H9 (cell line): ENCODE measurements around the gene KLF11. TPM values are rescaled to one million over a fixed set of nuclear protein-coding genes. Genes with fewer than 3 reads are reported as not detected.
A peak's percentile ranks its signal among the peaks of the same experiment; 100 is the strongest.

ENCODE experiments used
- DNase-seq: peaks from one replicate; pipeline ENCODE4 v3.0.0-alpha.2; 2017
- H2AFZ ChIP-seq: one replicate; pipeline ENCODE4 v1.6.1; 2013; ENCODE audit warnings: mild to moderate bottlenecking, low read length, control low read depth, moderate library complexity
- H2AK5ac ChIP-seq: 2 replicates; pipeline ENCODE4 v1.6.1; 2013; ENCODE audit warnings: low read length, control low read depth, mixed read lengths; ENCODE audit not compliant: insufficient read length
- H2BK120ac ChIP-seq: one replicate; pipeline ENCODE4 v1.6.1; 2013; ENCODE audit warnings: low read depth, mild to moderate bottlenecking, low read length, control low read depth, inconsistent platforms; ENCODE audit not compliant: poor library complexity, severe bottlenecking
- H2BK12ac ChIP-seq: 2 replicates; pipeline ENCODE4 v1.6.1; 2013; ENCODE audit warnings: low read length, control low read depth, mixed read lengths, low read depth; ENCODE audit not compliant: insufficient read length
- H2BK15ac ChIP-seq: 2 replicates; pipeline ENCODE4 v1.6.1; 2013; ENCODE audit warnings: low read depth, low read length, control low read depth
- H2BK20ac ChIP-seq: one replicate; pipeline ENCODE4 v1.6.1; 2013; ENCODE audit warnings: low read depth, mild to moderate bottlenecking, low read length, control low read depth, inconsistent platforms; ENCODE audit not compliant: poor library complexity, severe bottlenecking
- H2BK5ac ChIP-seq: 2 replicates; pipeline ENCODE4 v1.6.1; 2013; ENCODE audit warnings: low read length, control low read depth, mixed read lengths; ENCODE audit not compliant: insufficient read length
- H3K14ac ChIP-seq: 2 replicates; pipeline ENCODE4 v1.6.1; 2013; ENCODE audit warnings: low read length, control low read depth; ENCODE audit not compliant: insufficient read depth
- H3K18ac ChIP-seq: 2 replicates; pipeline ENCODE4 v1.6.1; 2013; ENCODE audit warnings: low read depth, mild to moderate bottlenecking, mixed read lengths, low read length, control low read depth; ENCODE audit not compliant: insufficient read length
- H3K23ac ChIP-seq: 2 replicates; pipeline ENCODE4 v1.6.1; 2013; ENCODE audit warnings: low read length, control low read depth, mixed read lengths, low read depth; ENCODE audit not compliant: insufficient read length
- H3K23me2 ChIP-seq: 2 replicates; pipeline ENCODE4 v1.6.1; 2013; ENCODE audit warnings: low read depth, mild to moderate bottlenecking, mixed read lengths, low read length, control low read depth; ENCODE audit not compliant: insufficient read length, poor library complexity, severe bottlenecking
- H3K27ac ChIP-seq: 2 replicates; pipeline ENCODE4 v1.5.1; 2013; ENCODE audit warnings: low read length, control low read depth, mixed read lengths, low read depth; ENCODE audit not compliant: insufficient read length
- H3K27me3 ChIP-seq: 2 replicates; pipeline ENCODE4 v1.6.1; 2013; ENCODE audit warnings: low read length, control low read depth, inconsistent platforms; ENCODE audit not compliant: insufficient read depth
- H3K4ac ChIP-seq: 2 replicates; pipeline ENCODE4 v1.6.1; 2013; ENCODE audit warnings: low read depth, mild to moderate bottlenecking, control low read depth, inconsistent platforms, low read length, moderate library complexity
- H3K4me1 ChIP-seq: 2 replicates; pipeline ENCODE4 v1.6.1; 2013; ENCODE audit warnings: low read length, control low read depth, inconsistent platforms; ENCODE audit not compliant: insufficient read depth
- H3K4me2 ChIP-seq: 2 replicates; pipeline ENCODE4 v1.6.1; 2013; ENCODE audit warnings: low read length, control low read depth, mixed read lengths; ENCODE audit not compliant: insufficient read length, insufficient read depth
- H3K56ac ChIP-seq: 2 replicates; pipeline ENCODE4 v1.6.1; 2013; ENCODE audit warnings: low read depth, mild to moderate bottlenecking, mixed read lengths, low read length, control low read depth; ENCODE audit not compliant: insufficient read length
- H3K79me1 ChIP-seq: 2 replicates; pipeline ENCODE4 v1.6.1; 2013; ENCODE audit warnings: low read depth, mild to moderate bottlenecking, moderate library complexity, low read length, control low read depth, inconsistent platforms; ENCODE audit not compliant: insufficient read depth, poor library complexity, severe bottlenecking
- H3K79me2 ChIP-seq: 2 replicates; pipeline ENCODE4 v1.6.1; 2013; ENCODE audit warnings: low read length, control low read depth, inconsistent platforms; ENCODE audit not compliant: insufficient read depth
- H3K9ac ChIP-seq: 2 replicates; pipeline ENCODE4 v1.6.1; 2013; ENCODE audit warnings: low read length, control low read depth, mixed read lengths; ENCODE audit not compliant: insufficient read length; ENCODE audit errors: extremely low read depth
- H3K9me3 ChIP-seq: one replicate; pipeline ENCODE4 v1.6.1; 2013; ENCODE audit warnings: low read depth, low read length, inconsistent platforms; ENCODE audit not compliant: control insufficient read depth
- H3T11ph ChIP-seq: one replicate; pipeline ENCODE4 v1.6.1; 2013; ENCODE audit warnings: mild to moderate bottlenecking, low read length, control low read depth, inconsistent platforms
- H4K20me1 ChIP-seq: one replicate; pipeline ENCODE4 v1.6.1; 2013; ENCODE audit not compliant: control insufficient read depth, insufficient read length, insufficient read depth
- H4K5ac ChIP-seq: 2 replicates; pipeline ENCODE4 v1.6.1; 2013; ENCODE audit warnings: low read depth, mild to moderate bottlenecking, mixed read lengths, low read length, control low read depth; ENCODE audit not compliant: insufficient read length
- H4K8ac ChIP-seq: replicated peaks from 2 replicates; pipeline ENCODE4 v1.6.1; 2013; ENCODE audit warnings: low read length, control low read depth, mixed read lengths, low read depth; ENCODE audit not compliant: insufficient read length
- H4K91ac ChIP-seq: 2 replicates; pipeline ENCODE4 v1.6.1; 2013; ENCODE audit warnings: low read depth, mild to moderate bottlenecking, moderate library complexity, mixed read lengths, low read length, control low read depth; ENCODE audit not compliant: insufficient read length
- H3K27ac Mint-ChIP-seq, 3 experiments: 2 replicates in 2 of 3; 3 replicates in 1 of 3; pipeline ENCODE4 v1.8.0; 2020 to 2021; ENCODE audit warnings: mixed read lengths in 3 of 3, mild to moderate bottlenecking in 1 of 3, moderate library complexity in 1 of 3
- H3K27me3 Mint-ChIP-seq: 2 replicates; pipeline ENCODE4 v1.8.0; 2021; ENCODE audit warnings: low read depth, mild to moderate bottlenecking, moderate library complexity, mixed read lengths
- H3K36me3 Mint-ChIP-seq, 3 experiments: 2 replicates in 2 of 3; 3 replicates in 1 of 3; pipeline ENCODE4 v1.8.0; 2020 to 2021; ENCODE audit warnings: low read depth in 3 of 3, mixed read lengths in 3 of 3; ENCODE audit not compliant: insufficient read depth in 1 of 3
- H3K4me1 Mint-ChIP-seq, 2 experiments: 2 replicates each; pipeline ENCODE4 v1.8.0; 2020; ENCODE audit warnings: mixed read lengths in 2 of 2
- H3K4me3 Mint-ChIP-seq, 2 experiments: 2 replicates in 1 of 2; 3 replicates in 1 of 2; pipeline ENCODE4 v1.8.0; 2020 to 2021; ENCODE audit warnings: mild to moderate bottlenecking in 2 of 2, mixed read lengths in 2 of 2, moderate library complexity in 1 of 2
- H3K9me3 Mint-ChIP-seq, 2 experiments: 2 replicates in 1 of 2; 3 replicates in 1 of 2; pipeline ENCODE4 v1.8.0; 2020; ENCODE audit warnings: mild to moderate bottlenecking in 2 of 2, mixed read lengths in 2 of 2, moderate library complexity in 1 of 2
- WGBS: extraction: QIAGEN DNeasy Blood & Tissue Kit; methylation state at CpG from one replicate; pipeline ENCODE4 v1.1.7; 2013; ENCODE audit warnings: missing lambda C conversion rate, low lambda C conversion rate, mixed read lengths; ENCODE audit not compliant: insufficient read length; ENCODE audit errors: extremely low coverage; 5-methylcytosine and 5-hydroxymethylcytosine counted together
- long read RNA-seq: library from polyadenylated mRNA; unstranded; transcript quantifications from one replicate; pipeline ENCODE4 v2.0.0, GENCODE V29; 2020
- total RNA-seq: library from RNA; stranded (reverse); gene quantifications from 2 replicates; pipeline ENCODE4 v1.2.1, GENCODE V29; 2021
- TF ChIP-seq, protein P1 (sequence below): fragments of 200-600 bp; sonication (generic); conservative IDR thresholded peaks from 3 replicates; pipeline ENCODE4 v1.8.0; 2021; ENCODE audit warnings: antibody characterized with exemption, mild to moderate bottlenecking

Gene KLF11
- 15.5 and 18.1 TPM in 2 replicates for total RNA-seq
- long read RNA-seq, full-length matches to known transcripts = 4 of 16 reads
- long read RNA-seq, partial matches to known transcripts = 10 of 16 reads
- long read RNA-seq, other reads (novel, unspliced or antisense) = 2 of 16 reads

DNA sequence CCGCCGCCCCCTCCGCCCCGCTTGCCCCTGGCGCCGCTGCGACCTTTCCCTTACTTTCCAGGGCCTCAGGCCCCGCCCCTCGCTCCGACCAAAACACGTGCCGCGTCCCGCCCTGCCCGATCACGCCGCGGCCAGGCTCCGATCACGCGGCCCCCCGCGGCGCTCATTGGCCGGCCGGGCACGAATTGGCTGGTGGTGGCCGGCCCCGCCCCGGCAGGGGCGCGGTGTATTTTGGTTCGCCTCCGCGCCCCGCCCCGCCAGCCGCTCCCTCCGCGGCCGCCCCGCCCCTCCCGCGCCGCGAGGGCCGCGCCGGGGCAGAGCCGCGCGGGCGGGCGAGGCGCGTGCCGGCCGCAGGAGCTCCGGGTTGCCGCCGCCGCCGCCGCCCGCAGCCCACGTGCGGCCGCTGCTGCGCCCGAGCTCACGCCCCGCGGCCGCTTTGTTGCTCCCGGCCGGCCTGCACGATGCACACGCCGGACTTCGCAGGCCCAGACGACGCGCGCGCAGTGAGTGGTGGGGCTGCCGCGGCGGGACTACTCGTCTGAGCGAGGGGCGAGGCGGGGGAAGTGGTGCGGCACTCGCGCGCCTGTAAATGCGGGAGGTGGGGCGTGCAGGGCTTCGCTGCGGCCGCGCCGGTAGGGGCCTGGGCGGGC is at the start of gene KLF11:
KLF11 (plus strand) TSS at position 295 of the 650 bp plus-strand sequence; CDS start at position 462, 167 bp downstream.
- Histone ChIP-seq H4K8ac (no peak within 1 kb of the TSS), H3K56ac (no peak within 1 kb of the TSS), H3K18ac (peak within 1 kb of the TSS; percentile 89), H2BK5ac (no peak within 1 kb of the TSS), H2BK12ac (no peak within 1 kb of the TSS), H3T11ph (no peak within 1 kb of the TSS), H2BK15ac (no peak within 1 kb of the TSS; the same call in 1 of the 2 replicates), H3K14ac (peak within 1 kb of the TSS; percentile 96), H3K79me2 (no peaks in the 10 kb centered on the region), H2BK120ac (no peak within 1 kb of the TSS), H3K27me3 (no peaks in the 10 kb centered on the region; the same call in 1 of the 2 replicates), H4K20me1 (no peaks in the 10 kb centered on the region), H3K23me2 (peaks cover 10% of the 10 kb centered on the region), H3K4me1 (no peaks in the 10 kb centered on the region), H2AK5ac (no peak within 1 kb of the TSS), H4K5ac (no peak within 1 kb of the TSS), H3K27ac (no peak within 1 kb of the TSS), H3K4me2 (peak within 1 kb of the TSS; percentile 75), H4K91ac (no peak within 1 kb of the TSS), H2AFZ (no peak within 1 kb of the TSS), H2BK20ac (no peak within 1 kb of the TSS), H3K9ac (peak within 1 kb of the TSS; percentile 65), H3K79me1 (no peaks in the 10 kb centered on the region), H3K23ac (no peak within 1 kb of the TSS), H3K4ac (no peak within 1 kb of the TSS), H3K9me3 (no peaks in the 10 kb centered on the region)
- Mint-ChIP-seq H3K4me1 (peaks cover 14 to 28% of the 10 kb centered on the region in 2 experiments), H3K27ac (peak within 1 kb of the TSS; percentile 92 to 97 (median 95); a peak in 6 of 7 replicates), H3K36me3 (peaks cover 20 to 42% (median 25%) of the 10 kb centered on the region in 3 experiments), H3K27me3 (peaks cover 45% of the 10 kb centered on the region), H3K9me3 (peaks cover 0 to 5% of the 10 kb centered on the region in 2 experiments; a peak in 3 of 5 replicates), H3K4me3 (peak within 1 kb of the TSS; percentile 71 to 85)
- DNase-seq = peak; percentile 85
- TF ChIP-seq, protein P1, sequence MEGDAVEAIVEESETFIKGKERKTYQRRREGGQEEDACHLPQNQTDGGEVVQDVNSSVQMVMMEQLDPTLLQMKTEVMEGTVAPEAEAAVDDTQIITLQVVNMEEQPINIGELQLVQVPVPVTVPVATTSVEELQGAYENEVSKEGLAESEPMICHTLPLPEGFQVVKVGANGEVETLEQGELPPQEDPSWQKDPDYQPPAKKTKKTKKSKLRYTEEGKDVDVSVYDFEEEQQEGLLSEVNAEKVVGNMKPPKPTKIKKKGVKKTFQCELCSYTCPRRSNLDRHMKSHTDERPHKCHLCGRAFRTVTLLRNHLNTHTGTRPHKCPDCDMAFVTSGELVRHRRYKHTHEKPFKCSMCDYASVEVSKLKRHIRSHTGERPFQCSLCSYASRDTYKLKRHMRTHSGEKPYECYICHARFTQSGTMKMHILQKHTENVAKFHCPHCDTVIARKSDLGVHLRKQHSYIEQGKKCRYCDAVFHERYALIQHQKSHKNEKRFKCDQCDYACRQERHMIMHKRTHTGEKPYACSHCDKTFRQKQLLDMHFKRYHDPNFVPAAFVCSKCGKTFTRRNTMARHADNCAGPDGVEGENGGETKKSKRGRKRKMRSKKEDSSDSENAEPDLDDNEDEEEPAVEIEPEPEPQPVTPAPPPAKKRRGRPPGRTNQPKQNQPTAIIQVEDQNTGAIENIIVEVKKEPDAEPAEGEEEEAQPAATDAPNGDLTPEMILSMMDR = no peak
- no CpG with 5 or more reads among the region's 104 CpGs for WGBS
